ENCODE measurements around the gene SLC5A10. TPM values are rescaled to one million over a fixed set of nuclear protein-coding genes. Genes with fewer than 3 reads are reported as not detected.

SLC5A10 gene
- total RNA-seq, 1 donor from 2014 or later: not detected

DNA sequence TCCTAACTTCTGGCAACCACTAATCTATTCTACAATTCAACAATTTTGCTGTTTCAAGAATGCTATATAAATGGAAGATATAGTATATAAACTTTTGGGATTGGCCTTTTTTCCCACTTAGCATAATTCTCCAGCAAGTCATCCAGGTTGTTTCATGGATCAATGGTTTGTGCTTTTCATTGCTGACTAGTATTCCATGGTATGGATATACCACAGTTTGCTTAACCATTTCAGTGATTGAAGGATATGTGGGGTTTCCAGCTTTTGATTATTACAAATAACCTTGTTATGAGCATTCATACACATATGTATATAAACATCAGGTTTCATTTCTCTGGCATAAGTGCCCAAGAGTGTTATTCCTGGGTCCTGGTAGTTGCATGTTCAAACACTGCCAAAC lies 54.7 kb downstream of the SLC5A10 start:
- no peaks in the 10 kb centered on the region for H3K9me3 ChIP-seq
- H3K27ac ChIP-seq: no peak overlapping the region
- no peak for TF ChIP-seq CTCF (IDR thresholded peaks at IDR 0.05)
- DNase-seq: no peak
- no peaks in the 10 kb centered on the region for H3K36me3 ChIP-seq
- intact Hi-C loops (cut with DNase I): no loop called here
- peaks cover 5% of the 10 kb centered on the region for H3K4me1 ChIP-seq
- H3K27me3 ChIP-seq: no peaks in the 10 kb centered on the region
- no peak overlapping the region for H3K4me3 ChIP-seq
- ATAC-seq: no peak

DNA sequence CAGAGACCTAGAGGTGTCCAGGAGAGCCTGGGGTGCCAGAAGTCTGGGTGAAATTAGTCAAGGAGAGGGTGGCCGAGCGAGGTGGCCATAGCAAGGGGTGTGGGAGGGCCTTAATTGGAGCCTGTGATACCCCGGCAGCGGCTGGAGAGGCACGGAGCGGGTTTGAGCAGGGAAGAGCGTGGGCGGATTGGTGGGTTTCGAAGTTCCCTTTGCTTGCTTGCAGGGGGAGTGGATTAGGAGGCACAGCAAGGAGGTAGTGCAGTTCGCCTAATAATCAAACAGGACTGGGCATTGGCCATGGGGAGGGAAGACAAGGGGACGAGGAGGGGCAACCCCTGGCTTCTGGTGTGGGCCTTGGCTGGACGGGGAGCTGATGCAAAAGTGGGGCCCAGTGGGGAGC lies 58.0 kb downstream of the SLC5A10 start:
- Histone ChIP-seq H3K27ac (no peak overlapping the region), H3K4me3 (no peak overlapping the region), H3K36me3 (no peaks in the 10 kb centered on the region), H3K9me3 (no peaks in the 10 kb centered on the region), H3K4me1 (peaks cover 3% of the 10 kb centered on the region), H3K27me3 (no peaks in the 10 kb centered on the region)
- no peak for ATAC-seq
- TF ChIP-seq CTCF (IDR thresholded peaks at IDR 0.05): no peak
- intact Hi-C loops (cut with DNase I): no loop called here
- DNase-seq: no peak

GRCh38 chr17:19010729-19011505 lies 59.0 kb downstream of the SLC5A10 start:
- no peaks in the 10 kb centered on the region for H3K9me3 ChIP-seq
- H3K27me3 ChIP-seq: no peaks in the 10 kb centered on the region
- no peak overlapping the region for H3K27ac ChIP-seq
- ATAC-seq (no peak), DNase-seq (no peak)
- H3K4me3 ChIP-seq: no peak overlapping the region
- H3K36me3 ChIP-seq: no peaks in the 10 kb centered on the region
- TF ChIP-seq CTCF (IDR thresholded peaks at IDR 0.05): no peak
- H3K4me1 ChIP-seq: no peaks in the 10 kb centered on the region
- intact Hi-C loops (cut with DNase I): no loop called here

DNA sequence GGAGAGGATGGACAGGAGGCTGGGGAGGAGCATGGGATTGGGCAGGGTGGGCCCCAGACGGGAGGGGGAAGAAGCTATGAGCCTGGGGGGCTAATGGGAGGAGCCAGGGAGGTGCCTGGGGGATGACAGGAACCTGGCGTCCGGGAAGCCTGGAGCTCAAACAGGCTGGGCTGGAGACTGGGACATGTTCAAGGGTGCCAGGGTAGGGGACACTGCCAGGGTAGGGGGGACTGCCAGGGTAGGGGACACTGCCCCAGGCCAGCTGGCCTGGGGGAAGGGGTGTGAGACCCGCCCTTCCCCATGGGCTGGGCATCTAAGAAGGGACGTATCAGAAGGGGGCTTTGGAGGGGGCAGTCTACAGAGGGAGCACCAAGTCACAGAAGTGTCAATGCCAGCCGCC lies 59.6 kb downstream of the SLC5A10 start:
- no peak for TF ChIP-seq CTCF (IDR thresholded peaks at IDR 0.05)
- Histone ChIP-seq H3K4me1 (no peaks in the 10 kb centered on the region), H3K4me3 (no peak overlapping the region), H3K27me3 (no peaks in the 10 kb centered on the region), H3K36me3 (no peaks in the 10 kb centered on the region), H3K27ac (no peak overlapping the region), H3K9me3 (no peaks in the 10 kb centered on the region)
- DNase-seq (no peak), ATAC-seq (peak; percentile 4)
- intact Hi-C loops (cut with DNase I): no loop called here

DNA sequence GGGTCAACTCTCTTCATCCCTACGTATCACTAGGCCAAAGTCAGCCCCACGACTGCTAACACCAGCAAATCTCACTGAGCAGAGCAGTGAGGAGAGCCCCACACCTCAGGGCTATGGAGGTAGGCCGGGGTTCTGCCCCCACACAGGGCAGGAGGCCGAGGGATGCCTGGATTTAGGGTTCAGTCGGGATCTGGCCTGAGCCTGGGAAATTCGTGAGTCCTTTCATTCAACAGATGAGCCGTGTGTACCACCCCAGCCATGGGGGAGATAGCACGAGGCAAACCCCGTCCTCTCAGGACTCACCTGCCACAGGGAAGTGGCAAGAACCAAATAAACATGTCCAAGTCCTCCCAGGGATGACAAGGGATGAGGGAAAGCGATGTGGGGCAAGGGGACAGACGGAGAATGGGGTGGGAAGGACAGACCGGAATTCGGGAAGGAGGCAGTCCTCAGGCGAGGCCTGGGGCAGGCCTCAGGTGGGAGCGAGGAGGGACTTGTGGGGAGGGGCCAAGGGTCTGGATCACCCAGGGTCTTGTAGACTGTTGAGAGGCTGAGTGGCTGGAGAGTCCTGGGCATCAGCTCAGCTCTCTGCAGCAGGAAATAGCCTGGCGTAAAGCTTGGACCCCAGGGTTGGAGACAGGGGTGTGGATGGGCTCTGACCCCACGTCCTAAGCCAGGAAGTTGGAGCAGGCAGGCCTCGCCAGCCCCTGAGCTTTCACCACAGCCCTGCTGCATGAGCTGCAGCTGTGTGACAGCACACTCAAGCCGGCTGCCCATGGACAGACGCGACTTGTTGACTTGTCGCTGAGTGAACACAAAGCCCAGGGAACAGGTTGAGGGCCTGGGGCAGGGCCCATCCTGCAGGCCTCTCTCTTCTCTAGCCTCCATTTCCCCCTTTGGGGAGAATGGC lies 60.5 kb downstream of the SLC5A10 start:
- no peak for TF ChIP-seq CTCF (IDR thresholded peaks at IDR 0.05)
- intact Hi-C loops (cut with DNase I): no loop called here
- Histone ChIP-seq H3K4me3 (no peak overlapping the region), H3K9me3 (no peaks in the 10 kb centered on the region), H3K27ac (no peak overlapping the region), H3K4me1 (no peaks in the 10 kb centered on the region), H3K27me3 (no peaks in the 10 kb centered on the region), H3K36me3 (no peaks in the 10 kb centered on the region)
- DNase-seq (no peak), ATAC-seq (no peak)
